ENCODE data around the gene GHDC. TPM values are rescaled to one million over a fixed set of nuclear protein-coding genes. Genes with fewer than 3 reads are reported as not detected.
"Not testable (repeated sequence)": the region's sequence is repeated elsewhere in the genome, so short reads cannot be mapped to it uniquely, and the experiment has no call there.

Gene GHDC
- total and polyA plus RNA-seq, 2 experiments from 2014 or later, result 11.1 to 25.0 TPM

DNA sequence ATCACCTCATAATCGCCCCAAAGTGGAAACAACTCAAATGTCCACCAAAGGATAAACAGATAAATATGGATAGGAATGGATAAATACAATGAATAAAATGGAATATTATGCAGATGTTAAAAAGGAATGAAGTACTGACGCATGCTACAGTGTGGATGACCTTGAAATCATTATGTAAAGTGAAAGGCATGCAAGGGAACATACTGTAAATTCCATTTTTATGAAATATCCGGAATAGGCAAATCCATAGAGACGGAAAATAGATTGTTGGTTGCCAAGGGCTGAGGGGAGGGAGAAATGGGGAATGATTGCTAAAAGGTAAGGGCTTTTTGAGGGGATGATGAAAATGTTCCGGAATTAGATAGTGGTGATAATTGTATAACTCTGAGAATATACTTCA, 45.9 kb upstream of the GHDC start:
- Histone ChIP-seq H3K27ac (no peak overlapping the region), H4K20me1 (ENCODE audit: insufficient read depth) (no peaks in the 10 kb centered on the region), H3K9ac (no peak overlapping the region), H3K36me3 (ENCODE audit: low read depth) (no peaks in the 10 kb centered on the region), H3K9me3 (ENCODE audit: low read depth) (no peaks in the 10 kb centered on the region), H3K9me2 (ENCODE audit: insufficient read depth) (no peaks in the 10 kb centered on the region), H3K27me3 (replicated peaks; ENCODE audit: insufficient read depth) (no peaks in the 10 kb centered on the region), H3K79me2 (ENCODE audit: insufficient read depth) (peaks cover 92% of the 10 kb centered on the region), H2AFZ (no peak overlapping the region), H3K4me2 (ENCODE audit: unreplicated experiment) (no peak overlapping the region), H3K4me3 (no peak overlapping the region), H3K4me1 (ENCODE audit: insufficient read depth) (no peaks in the 10 kb centered on the region), H3F3A (ENCODE audit: insufficient read depth) (no peaks in the 10 kb centered on the region)
- TF ChIP-seq EZH2phosphoT487 (IDR thresholded peaks at IDR 0.05; ENCODE audit: insufficient read depth, low read depth) (no peak), EZH2 (IDR thresholded peaks at IDR 0.05; ENCODE audit: insufficient read depth, poor library complexity, severe bottlenecking) (no peak)
- in situ Hi-C loops (cut with MboI), result no loop called here
- DNase-seq, result no peak
- 78 to 84% methylated on average over 5 of the region's 5 CpGs for WGBS, 2 experiments (ENCODE audit: low coverage in 1 of 2, low lambda C conversion rate in 2 of 2, missing lambda C conversion rate in 2 of 2)

DNA sequence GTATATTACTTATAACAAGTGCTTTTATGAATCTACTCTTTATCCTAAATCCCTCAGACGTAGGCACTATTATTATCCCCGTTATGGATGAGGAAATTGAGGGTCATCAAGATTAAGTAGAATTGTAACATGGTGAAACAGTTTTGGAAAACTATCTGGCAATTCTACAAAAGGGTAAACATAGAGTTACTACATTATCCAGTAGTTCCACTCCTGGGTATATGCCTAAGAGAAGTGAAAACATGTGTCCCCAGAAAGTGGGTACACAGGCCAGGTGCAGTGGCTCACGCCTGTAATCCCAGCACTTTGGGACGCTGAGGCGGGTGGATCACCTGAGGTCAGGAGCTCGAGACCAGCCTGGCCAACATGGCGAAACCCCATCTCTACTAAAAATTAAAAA, 45.3 kb upstream of the GHDC start:
- H3K27me3 ChIP-seq (replicated peaks; ENCODE audit: insufficient read depth); H3K36me3 ChIP-seq (ENCODE audit: low read depth); H3K4me1 ChIP-seq (ENCODE audit: insufficient read depth); H3K9ac ChIP-seq; H3F3A ChIP-seq (ENCODE audit: insufficient read depth); H4K20me1 ChIP-seq (ENCODE audit: insufficient read depth); H3K9me2 ChIP-seq (ENCODE audit: insufficient read depth); in situ Hi-C loops (cut with MboI); H2AFZ ChIP-seq; H3K4me3 ChIP-seq; H3K4me2 ChIP-seq (ENCODE audit: unreplicated experiment); DNase-seq; H3K27ac ChIP-seq; H3K9me3 ChIP-seq (ENCODE audit: low read depth): not testable (repeated sequence)
- peaks cover 92% of the 10 kb centered on the region for H3K79me2 ChIP-seq (ENCODE audit: insufficient read depth)
- 90 to 91% methylated on average over 7 of the region's 7 CpGs for WGBS, 2 experiments (ENCODE audit: low coverage in 1 of 2, low lambda C conversion rate in 2 of 2, missing lambda C conversion rate in 2 of 2)

DNA sequence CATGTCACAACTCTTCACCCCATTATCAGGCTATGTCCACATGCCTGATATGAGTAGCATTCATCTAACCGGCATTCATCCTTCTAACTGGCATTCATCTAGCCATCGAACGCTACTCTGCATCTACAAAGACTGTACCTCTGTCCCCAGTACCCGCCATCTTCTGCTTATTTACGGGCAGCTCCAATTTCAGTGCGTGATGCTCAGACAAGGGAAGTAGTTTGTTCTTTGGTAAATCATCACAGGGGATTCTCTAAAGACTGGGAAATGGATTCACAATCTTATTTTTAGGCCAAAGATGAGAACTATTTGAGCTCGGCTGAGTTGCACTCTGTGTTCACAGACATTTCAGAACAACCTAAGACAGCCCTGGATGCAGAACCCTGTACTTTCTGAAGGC, 42.5 kb upstream of the GHDC start:
- Histone ChIP-seq H3K4me3 (no peak overlapping the region), H3K79me2 (ENCODE audit: insufficient read depth) (peaks cover 92% of the 10 kb centered on the region), H3K9ac (no peak overlapping the region), H2AFZ (no peak overlapping the region), H3K27ac (no peak overlapping the region), H3F3A (ENCODE audit: insufficient read depth) (no peaks in the 10 kb centered on the region), H3K9me3 (ENCODE audit: low read depth) (no peaks in the 10 kb centered on the region), H3K9me2 (ENCODE audit: insufficient read depth) (no peaks in the 10 kb centered on the region), H3K27me3 (replicated peaks; ENCODE audit: insufficient read depth) (no peaks in the 10 kb centered on the region), H3K4me1 (ENCODE audit: insufficient read depth) (peaks cover 7% of the 10 kb centered on the region), H4K20me1 (ENCODE audit: insufficient read depth) (no peaks in the 10 kb centered on the region), H3K36me3 (ENCODE audit: low read depth) (no peaks in the 10 kb centered on the region), H3K4me2 (ENCODE audit: unreplicated experiment) (no peak overlapping the region)
- DNase-seq, result no peak
- WGBS, 2 experiments (ENCODE audit: low coverage in 1 of 2, low lambda C conversion rate in 2 of 2, missing lambda C conversion rate in 2 of 2), result 77 to 82% methylated on average over 7 of the region's 7 CpGs
- in situ Hi-C loops (cut with MboI), result no loop called here
- no peak for TF ChIP-seq EZH2phosphoT487 (IDR thresholded peaks at IDR 0.05; ENCODE audit: insufficient read depth, low read depth)
- TF ChIP-seq EZH2 (IDR thresholded peaks at IDR 0.05; ENCODE audit: insufficient read depth, poor library complexity, severe bottlenecking), result no peak

DNA sequence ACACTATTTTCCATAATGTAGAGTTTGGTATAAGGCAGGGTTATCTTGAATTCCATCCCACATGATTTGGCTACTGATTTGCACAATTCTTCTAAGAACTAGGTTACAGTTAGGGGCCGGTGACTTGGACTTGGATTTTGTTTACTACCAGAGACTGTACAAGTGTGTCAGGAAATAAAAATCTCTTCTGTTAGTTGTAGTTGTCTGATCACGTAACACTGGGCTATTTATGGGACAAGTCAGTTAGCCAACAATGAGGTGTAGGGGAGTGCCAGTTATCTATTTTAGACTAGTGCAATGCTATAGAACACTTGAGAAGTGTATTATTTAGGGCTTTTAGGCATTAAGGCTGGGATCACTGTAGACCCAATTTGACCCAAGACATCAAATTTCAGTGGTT, 39.7 kb upstream of the GHDC start:
- Histone ChIP-seq H3K9me2 (ENCODE audit: insufficient read depth) (no peaks in the 10 kb centered on the region), H3K4me1 (ENCODE audit: insufficient read depth) (peaks cover 7% of the 10 kb centered on the region), H4K20me1 (ENCODE audit: insufficient read depth) (no peaks in the 10 kb centered on the region), H3K79me2 (ENCODE audit: insufficient read depth) (peaks cover 69% of the 10 kb centered on the region), H3K4me3 (no peak overlapping the region), H3F3A (ENCODE audit: insufficient read depth) (no peaks in the 10 kb centered on the region), H3K27ac (no peak overlapping the region), H2AFZ (no peak overlapping the region), H3K36me3 (ENCODE audit: low read depth) (no peaks in the 10 kb centered on the region), H3K4me2 (ENCODE audit: unreplicated experiment) (no peak overlapping the region), H3K27me3 (replicated peaks; ENCODE audit: insufficient read depth) (no peaks in the 10 kb centered on the region), H3K9ac (no peak overlapping the region), H3K9me3 (ENCODE audit: low read depth) (no peaks in the 10 kb centered on the region)
- no peak for TF ChIP-seq EZH2 (IDR thresholded peaks at IDR 0.05; ENCODE audit: insufficient read depth, poor library complexity, severe bottlenecking)
- TF ChIP-seq EZH2phosphoT487 (IDR thresholded peaks at IDR 0.05; ENCODE audit: insufficient read depth, low read depth), result no peak
- no peak for DNase-seq
- 87% methylated on average over 2 of the region's 2 CpGs for WGBS, 2 experiments (ENCODE audit: low coverage in 1 of 2, low lambda C conversion rate in 2 of 2, missing lambda C conversion rate in 2 of 2)
- in situ Hi-C loops (cut with MboI), result no loop called here

DNA sequence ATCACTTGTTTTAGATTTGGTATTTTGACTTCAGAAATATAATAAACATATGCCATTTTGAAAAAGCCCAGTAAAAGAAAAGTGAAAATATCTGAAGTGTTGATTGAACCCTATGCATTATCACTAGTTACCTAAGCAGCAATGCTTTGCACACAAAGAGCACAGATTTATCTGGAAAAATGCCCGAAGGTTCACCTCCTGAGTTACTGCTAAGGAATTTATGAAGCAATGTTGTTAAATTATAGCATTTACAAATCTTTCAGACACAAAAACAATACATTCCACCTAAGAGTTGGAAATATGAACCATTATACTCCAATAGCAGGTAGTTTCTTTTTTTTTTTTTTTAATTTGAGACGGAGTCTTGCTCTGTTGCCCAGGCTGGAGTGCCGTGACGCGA, 38.9 kb upstream of the GHDC start:
- Histone ChIP-seq H3K36me3 (ENCODE audit: low read depth) (no peaks in the 10 kb centered on the region), H3K79me2 (ENCODE audit: insufficient read depth) (peaks cover 61% of the 10 kb centered on the region), H2AFZ (no peak overlapping the region), H3K4me1 (ENCODE audit: insufficient read depth) (peaks cover 7% of the 10 kb centered on the region), H4K20me1 (ENCODE audit: insufficient read depth) (no peaks in the 10 kb centered on the region), H3K4me3 (no peak overlapping the region), H3K9ac (no peak overlapping the region), H3K27me3 (replicated peaks; ENCODE audit: insufficient read depth) (no peaks in the 10 kb centered on the region), H3K27ac (no peak overlapping the region), H3K9me3 (ENCODE audit: low read depth) (no peaks in the 10 kb centered on the region), H3K4me2 (ENCODE audit: unreplicated experiment) (no peak overlapping the region), H3K9me2 (ENCODE audit: insufficient read depth) (no peaks in the 10 kb centered on the region), H3F3A (ENCODE audit: insufficient read depth) (0 out of 2 replicates have a peak, but pooled peaks cover 2% of the 10 kb centered on the region)
- WGBS, 2 experiments (ENCODE audit: low coverage in 1 of 2, low lambda C conversion rate in 2 of 2, missing lambda C conversion rate in 2 of 2), result 90 to 94% methylated on average over 5 of the region's 5 CpGs
- DNase-seq, result peak; percentile 65
- no peak for TF ChIP-seq EZH2 (IDR thresholded peaks at IDR 0.05; ENCODE audit: insufficient read depth, poor library complexity, severe bottlenecking)
- TF ChIP-seq EZH2phosphoT487 (IDR thresholded peaks at IDR 0.05; ENCODE audit: insufficient read depth, low read depth), result no peak
- in situ Hi-C loops (cut with MboI), result no loop called here
